HCT116 (cell line): ENCODE results near the gene GPR83.

ENCODE experiments used
- CEBPB ChIP-seq: IDR thresholded peaks from 2 replicates; pipeline ENCODE4 v1.6.1; 2012; ENCODE audit warnings: low read depth
- CTCF ChIP-seq, 3 experiments: fragments of 200-600 bp in 1 of 3; sonication (generic) in 1 of 3; IDR thresholded peaks in 2 of 3; conservative IDR thresholded peaks in 1 of 3; 2 replicates each; pipeline ENCODE4 v1.5.1; 2012 to 2017; ENCODE audit warnings: low read depth in 2 of 3, low read length in 2 of 3, antibody characterized with exemption in 1 of 3, borderline replicate concordance in 1 of 3, control low read depth in 1 of 3, mild to moderate bottlenecking in 1 of 3, mixed read lengths in 1 of 3, mixed run types in 1 of 3, moderate library complexity in 1 of 3; ENCODE audit not compliant: insufficient read depth in 1 of 3
- EZH2 ChIP-seq: fragments of 200-600 bp; sonication (generic); IDR thresholded peaks from 2 replicates; pipeline ENCODE4 v1.6.1; 2017; ENCODE audit warnings: antibody characterized with exemption, mixed run types
- EZH2phosphoT487 ChIP-seq: fragments of 200-600 bp; IDR thresholded peaks from 2 replicates; pipeline ENCODE4 v1.6.1; 2018; ENCODE audit warnings: antibody characterized with exemption, borderline replicate concordance
- JUND ChIP-seq: IDR thresholded peaks from 2 replicates; pipeline ENCODE4 v1.6.1; 2012
- MAX ChIP-seq: IDR thresholded peaks from 2 replicates; pipeline ENCODE4 v1.6.1; 2012
- POLR2A ChIP-seq: IDR thresholded peaks from 2 replicates; pipeline ENCODE4 v1.7.0; 2011; ENCODE audit warnings: borderline replicate concordance; ENCODE audit not compliant: insufficient read depth, insufficient read length; ENCODE audit errors: extremely low read depth
- POLR2AphosphoS5 ChIP-seq: IDR thresholded peaks from 2 replicates; pipeline ENCODE4 v1.6.1; 2011; ENCODE audit warnings: mild to moderate bottlenecking, low read depth, low read length, moderate library complexity
- SIN3A ChIP-seq: IDR thresholded peaks from 2 replicates; pipeline ENCODE4 v1.6.1; 2012; ENCODE audit warnings: low read depth
- YY1 ChIP-seq: IDR thresholded peaks from 2 replicates; pipeline ENCODE4 v1.6.1; 2011; ENCODE audit warnings: low read length, low read depth, moderate library complexity, mild to moderate bottlenecking; ENCODE audit not compliant: insufficient replicate concordance; ENCODE audit errors: extremely low read depth
- ZNF274 ChIP-seq: fragments of 200-500 bp; sonication (Bioruptor generic); IDR thresholded peaks from 2 replicates; pipeline ENCODE4 v1.6.1; 2014; ENCODE audit warnings: mild to moderate bottlenecking, low read depth, low read length, inconsistent platforms

- no peak for TF ChIP-seq CTCF (IDR thresholded peaks at IDR 0.05 in 2 of 3, conservative IDR thresholded peaks at IDR 0.05 in 1 of 3; ENCODE audit: borderline replicate concordance in 1 of 3, insufficient read depth in 1 of 3, low read depth in 2 of 3, low read length in 2 of 3)
- no peak for TF ChIP-seq MAX
- TF ChIP-seq POLR2A, result no peak
- TF ChIP-seq POLR2AphosphoS5, result no peak
- TF ChIP-seq YY1, result no peak
- TF ChIP-seq ZNF274, result no peak
- TF ChIP-seq SIN3A, result no peak
- TF ChIP-seq CEBPB, result no peak
- no peak for TF ChIP-seq EZH2phosphoT487
- TF ChIP-seq EZH2, result no peak
- no peak for TF ChIP-seq JUND
Observed at GRCh38 chr11:94332814-94333213, 68.4 kb downstream of the GPR83 start.
